GM18499 (cell line): ENCODE data around the gene PNKD.
A peak's percentile ranks its signal among the peaks of the same experiment; 100 is the strongest.

ENCODE experiments used
- ATAC-seq: cut with Tn5 transposase; IDR thresholded peaks from one replicate; pipeline ENCODE4 v1.9.1; 2021; ENCODE audit warnings: moderate number of reproducible peaks; ENCODE audit not compliant: insufficient read depth, unreplicated experiment

Gene PNKD

GRCh38 chr2:218255446-218255845 is 14.9 kb upstream of the PNKD start:
- ATAC-seq = no peak

DNA sequence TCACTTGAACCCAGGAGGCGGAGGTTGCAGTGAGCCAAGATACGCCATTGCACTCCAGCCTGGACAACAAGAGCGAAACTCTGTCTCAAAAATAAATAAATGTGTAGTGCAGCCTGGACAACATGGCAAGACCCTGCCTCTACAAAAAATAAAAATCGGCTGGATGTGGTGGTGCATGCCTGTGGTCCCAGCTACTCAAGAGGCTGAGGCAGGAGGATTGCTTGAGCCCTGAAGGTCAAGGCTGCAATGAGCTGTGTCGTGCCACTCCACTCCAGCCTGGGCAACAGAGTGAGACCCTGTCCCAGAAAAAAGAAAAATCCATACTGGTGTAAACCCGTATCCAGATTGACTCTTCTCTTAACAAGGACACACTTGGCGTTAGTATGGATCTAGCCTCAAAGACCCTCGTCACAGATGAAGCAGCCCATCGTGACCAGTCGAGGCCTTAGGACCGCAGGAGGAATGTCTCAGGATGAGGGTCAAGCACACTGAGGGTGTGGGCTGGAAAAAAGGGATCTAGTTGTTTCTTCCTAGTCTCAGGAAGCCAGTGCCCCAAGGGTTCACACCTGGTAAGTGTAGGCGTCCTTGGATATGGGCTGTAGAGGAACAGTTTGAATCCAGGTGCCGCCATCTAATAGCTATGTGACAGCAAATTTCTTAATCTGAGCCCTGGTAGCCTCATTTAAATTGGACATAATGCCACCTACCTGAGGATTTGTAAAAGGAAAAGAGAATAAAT is 13.5 kb upstream of the PNKD start:
- ATAC-seq = no peak

- peak; percentile 47 for ATAC-seq
Measured at GRCh38 chr2:218257390-218257981, 12.8 kb upstream of the PNKD start.

GRCh38 chr2:218259099-218259961 is 11.0 kb upstream of the PNKD start:
- no peak for ATAC-seq

- no peak for ATAC-seq
Measured at GRCh38 chr2:218260166-218260565, 10.2 kb upstream of the PNKD start.

DNA sequence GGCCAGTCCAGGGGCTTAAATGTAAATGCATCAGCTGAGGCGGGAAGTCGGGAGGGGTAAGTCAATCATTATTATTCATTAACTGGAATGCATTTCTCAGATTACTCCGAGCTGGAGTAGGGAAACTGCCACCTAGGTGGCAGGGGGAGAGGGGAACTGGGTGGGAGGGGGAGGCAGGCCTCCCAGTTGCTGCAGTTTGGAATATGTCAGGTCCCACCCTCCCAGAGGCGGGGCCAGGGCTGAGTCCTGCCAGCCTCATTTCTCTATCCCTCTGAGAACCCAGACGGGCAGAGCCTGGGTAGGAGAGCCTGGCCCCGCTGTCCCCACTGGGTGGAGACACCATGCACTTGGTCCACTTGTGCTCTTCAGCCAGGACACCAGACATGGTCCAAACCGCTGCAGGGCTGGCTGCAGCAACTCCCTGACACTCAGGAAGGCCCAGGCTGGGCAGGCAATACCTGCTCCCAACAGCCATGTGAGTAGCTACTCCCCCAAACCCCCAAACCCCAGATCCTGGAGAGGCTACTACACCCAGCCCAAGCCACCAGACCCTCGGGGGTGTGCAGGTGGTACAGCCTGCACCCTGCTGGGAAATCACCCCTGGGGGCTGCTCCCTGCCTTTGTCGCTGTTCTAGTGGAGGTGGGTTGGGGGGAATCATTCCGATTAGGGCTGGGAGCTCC is 9.4 kb upstream of the PNKD start, which contains the start of gene GPBAR1:
TSS of gene GPBAR1 (plus strand) at position 274 of the 681 bp plus-strand sequence. CDS start 1,710 bp downstream, outside the sequence.
- ATAC-seq = no peak

GRCh38 chr2:218261423-218262236 is 8.7 kb upstream of the PNKD start:
- no peak for ATAC-seq

DNA sequence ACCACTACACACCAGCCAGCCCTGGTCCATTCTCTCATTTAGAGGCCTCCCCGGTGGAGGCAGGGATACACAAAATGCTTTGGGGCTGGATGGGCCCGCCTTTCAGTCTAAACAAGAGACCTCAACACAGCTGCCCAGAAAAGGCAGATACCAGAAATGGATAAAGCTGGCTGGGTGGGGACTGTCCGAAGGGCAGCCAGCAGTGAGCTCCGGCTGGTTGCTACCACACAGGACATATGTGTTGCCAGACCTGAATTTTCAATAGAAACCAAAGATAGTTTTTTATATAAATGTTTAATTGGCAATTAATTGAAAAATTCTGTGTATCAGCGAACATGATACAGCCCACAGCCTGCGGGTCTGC is 8.1 kb upstream of the PNKD start:
- ATAC-seq = no peak

DNA sequence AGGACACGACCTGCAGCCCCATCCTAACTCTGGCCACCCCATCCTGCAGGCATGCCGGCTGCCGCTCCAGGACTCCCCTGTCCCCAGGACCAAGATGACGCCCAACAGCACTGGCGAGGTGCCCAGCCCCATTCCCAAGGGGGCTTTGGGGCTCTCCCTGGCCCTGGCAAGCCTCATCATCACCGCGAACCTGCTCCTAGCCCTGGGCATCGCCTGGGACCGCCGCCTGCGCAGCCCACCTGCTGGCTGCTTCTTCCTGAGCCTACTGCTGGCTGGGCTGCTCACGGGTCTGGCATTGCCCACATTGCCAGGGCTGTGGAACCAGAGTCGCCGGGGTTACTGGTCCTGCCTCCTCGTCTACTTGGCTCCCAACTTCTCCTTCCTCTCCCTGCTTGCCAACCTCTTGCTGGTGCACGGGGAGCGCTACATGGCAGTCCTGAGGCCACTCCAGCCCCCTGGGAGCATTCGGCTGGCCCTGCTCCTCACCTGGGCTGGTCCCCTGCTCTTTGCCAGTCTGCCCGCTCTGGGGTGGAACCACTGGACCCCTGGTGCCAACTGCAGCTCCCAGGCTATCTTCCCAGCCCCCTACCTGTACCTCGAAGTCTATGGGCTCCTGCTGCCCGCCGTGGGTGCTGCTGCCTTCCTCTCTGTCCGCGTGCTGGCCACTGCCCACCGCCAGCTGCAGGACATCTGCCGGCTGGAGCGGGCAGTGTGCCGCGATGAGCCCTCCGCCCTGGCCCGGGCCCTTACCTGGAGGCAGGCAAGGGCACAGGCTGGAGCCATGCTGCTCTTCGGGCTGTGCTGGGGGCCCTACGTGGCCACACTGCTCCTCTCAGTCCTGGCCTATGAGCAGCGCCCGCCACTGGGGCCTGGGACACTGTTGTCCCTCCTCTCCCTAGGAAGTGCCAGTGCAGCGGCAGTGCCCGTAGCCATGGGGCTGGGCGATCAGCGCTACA is 7.4 kb upstream of the PNKD start:
- no peak for ATAC-seq

- no peak for ATAC-seq
Measured at GRCh38 chr2:218263817-218264641, 6.3 kb upstream of the PNKD start.

DNA sequence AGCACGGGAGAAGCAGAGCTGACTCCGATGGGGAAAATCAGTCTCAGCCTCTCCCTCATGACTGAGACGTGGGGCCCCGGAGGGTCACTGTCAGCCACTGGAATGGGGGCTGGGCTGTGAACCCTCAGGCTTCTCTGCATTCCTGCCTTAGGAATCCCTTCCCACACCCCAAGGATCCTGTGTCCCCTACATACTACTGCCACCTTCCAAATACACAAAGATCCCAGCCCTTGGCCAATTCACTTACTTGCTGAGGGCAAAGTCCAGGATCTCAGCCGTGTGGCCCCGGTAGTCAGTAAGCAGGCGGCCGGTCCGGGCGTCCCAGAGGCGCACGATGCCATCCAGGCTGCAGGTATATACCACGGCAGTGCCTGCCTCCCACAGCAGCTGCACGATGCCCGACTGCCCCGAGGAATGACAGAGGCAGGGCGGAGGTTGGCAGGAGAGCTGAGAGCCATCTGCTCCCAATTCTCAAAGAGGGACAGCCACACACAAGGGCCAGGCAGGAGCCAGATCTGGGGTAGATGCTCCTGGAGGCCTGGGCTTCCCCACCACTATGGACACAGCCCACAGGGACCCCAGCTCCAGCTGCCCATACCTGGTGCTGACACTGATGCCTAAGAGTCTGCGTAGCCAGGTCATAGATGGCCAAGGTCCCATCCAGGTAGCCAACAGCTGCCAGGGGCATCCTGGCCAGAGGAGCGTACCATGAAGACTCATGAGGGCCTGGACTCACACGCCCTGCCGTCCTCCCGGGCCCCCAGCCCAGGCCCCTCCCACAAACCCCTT is 5.4 kb upstream of the PNKD start:
- ATAC-seq = no peak

DNA sequence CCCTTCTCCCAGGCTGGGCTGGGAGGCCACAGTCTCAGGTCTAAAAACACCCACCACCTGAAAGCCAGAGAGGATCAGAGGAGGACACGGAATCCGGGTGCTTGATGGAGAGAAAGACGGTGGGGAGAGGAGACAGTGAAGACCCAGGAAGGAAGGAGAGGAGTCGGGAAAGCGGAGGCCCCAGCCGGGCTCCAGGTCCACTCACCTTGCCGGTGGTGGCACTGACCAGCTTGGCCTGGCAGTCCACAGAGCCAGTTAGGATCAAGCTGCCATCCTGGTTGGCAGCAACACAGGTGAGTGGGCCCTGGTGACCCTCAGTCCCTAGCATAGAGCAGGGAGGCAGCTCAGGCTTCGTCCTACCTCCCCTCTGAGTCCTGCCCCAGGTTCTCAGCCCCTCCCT is 4.7 kb upstream of the PNKD start:
- no peak for ATAC-seq

- ATAC-seq = no peak
Measured at GRCh38 chr2:218266316-218266979, 3.9 kb upstream of the PNKD start.

- no peak for ATAC-seq
Measured at GRCh38 chr2:218267259-218267658, 3.1 kb upstream of the PNKD start.

- no peak for ATAC-seq
Measured at GRCh38 chr2:218270721-218271486, 585 bp downstream of the PNKD start.

DNA sequence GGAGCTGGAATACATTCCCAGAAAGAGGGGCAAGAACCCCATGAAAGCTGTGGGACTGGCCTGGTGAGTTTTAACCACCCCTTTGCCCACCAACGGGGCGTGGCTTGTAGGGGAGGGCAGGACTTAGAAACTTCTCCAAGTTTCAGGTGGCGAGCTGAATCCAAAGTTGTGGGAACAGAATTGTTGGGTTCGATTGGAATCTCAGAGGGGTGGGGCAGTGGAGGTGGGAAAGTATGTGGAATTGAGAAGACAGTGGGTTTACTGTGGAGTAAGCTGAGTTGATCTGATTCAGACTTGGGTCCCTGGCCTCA is 1.1 kb downstream of the PNKD start:
- no peak for ATAC-seq
